22Rv1 (cell line): Measurements from ENCODE around the gene MGAT4B.

Source experiments
- H3K27ac ChIP-seq: fragments of 450-650 bp; 2 replicates; pipeline ENCODE4 v1.5.1; 2017
- ZFX ChIP-seq: fragments of 450-650 bp; IDR thresholded peaks from 2 replicates; pipeline ENCODE4 v1.6.1; 2017; ENCODE audit warnings: antibody characterized with exemption, borderline replicate concordance
- TF ChIP-seq, protein P1 (sequence below): fragments of 450-650 bp; IDR thresholded peaks from 2 replicates; pipeline ENCODE4 v1.5.1; 2017; ENCODE audit warnings: mild to moderate bottlenecking

Gene MGAT4B

DNA sequence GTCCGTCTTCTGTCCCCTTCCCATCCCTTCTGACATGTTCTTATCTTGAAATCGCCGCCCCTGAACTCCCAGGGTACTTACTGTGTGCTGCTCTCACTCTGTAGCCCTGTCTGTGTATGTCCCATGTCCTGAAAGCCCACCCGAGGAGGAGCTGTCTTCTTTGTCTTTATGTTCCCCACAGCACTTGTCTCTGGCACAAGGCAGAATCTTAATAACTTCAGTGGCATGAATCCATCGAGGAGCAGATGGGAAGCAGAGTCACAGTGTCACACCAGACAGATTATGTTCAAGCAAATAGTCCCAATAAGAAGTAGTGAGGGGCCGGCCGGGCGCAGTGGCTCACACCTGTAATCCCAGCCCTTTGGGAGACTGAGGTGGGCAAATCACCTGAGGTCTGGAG lies 42.6 kb downstream of the MGAT4B start:
- no peak overlapping the region for H3K27ac ChIP-seq
- TF ChIP-seq ZFX: no peak
- TF ChIP-seq, protein P1, sequence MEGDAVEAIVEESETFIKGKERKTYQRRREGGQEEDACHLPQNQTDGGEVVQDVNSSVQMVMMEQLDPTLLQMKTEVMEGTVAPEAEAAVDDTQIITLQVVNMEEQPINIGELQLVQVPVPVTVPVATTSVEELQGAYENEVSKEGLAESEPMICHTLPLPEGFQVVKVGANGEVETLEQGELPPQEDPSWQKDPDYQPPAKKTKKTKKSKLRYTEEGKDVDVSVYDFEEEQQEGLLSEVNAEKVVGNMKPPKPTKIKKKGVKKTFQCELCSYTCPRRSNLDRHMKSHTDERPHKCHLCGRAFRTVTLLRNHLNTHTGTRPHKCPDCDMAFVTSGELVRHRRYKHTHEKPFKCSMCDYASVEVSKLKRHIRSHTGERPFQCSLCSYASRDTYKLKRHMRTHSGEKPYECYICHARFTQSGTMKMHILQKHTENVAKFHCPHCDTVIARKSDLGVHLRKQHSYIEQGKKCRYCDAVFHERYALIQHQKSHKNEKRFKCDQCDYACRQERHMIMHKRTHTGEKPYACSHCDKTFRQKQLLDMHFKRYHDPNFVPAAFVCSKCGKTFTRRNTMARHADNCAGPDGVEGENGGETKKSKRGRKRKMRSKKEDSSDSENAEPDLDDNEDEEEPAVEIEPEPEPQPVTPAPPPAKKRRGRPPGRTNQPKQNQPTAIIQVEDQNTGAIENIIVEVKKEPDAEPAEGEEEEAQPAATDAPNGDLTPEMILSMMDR: no peak

DNA sequence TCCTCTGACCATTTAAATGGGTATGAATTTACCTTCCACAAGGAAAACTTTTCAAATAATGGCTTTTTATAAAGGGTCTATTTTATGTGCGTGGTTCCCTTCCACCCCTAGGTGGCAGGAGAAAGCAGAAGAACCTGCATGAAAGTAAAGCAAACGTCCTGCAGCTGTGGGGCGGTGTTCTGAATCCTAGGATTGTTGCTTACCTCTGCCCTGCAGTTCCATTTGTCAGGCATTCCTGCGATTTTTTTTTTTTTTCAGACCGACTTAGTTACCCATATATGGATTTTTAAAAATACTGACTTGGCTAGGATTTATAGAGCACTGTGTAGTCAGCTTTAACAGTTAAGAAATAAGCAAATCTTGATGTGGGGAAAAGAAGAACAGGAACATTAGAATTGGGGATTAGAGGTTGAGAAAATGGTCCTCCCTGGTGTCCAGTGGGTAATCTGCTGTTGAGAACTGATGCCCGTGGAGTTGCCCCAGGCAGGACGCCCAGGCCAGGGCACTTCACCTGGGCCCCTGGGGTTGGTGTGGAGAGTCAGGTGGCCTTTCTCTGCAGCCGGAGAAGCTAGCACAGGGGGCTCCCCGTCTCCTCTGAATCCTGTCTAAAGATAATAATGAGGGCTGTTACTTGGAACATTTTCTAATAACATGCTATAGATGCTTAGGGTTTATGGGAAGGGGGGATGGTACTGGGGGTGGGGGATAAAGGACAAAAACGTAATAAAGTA lies 43.3 kb downstream of the MGAT4B start:
- TF ChIP-seq, protein P1: peak; percentile 96
- no peak for TF ChIP-seq ZFX
- no peak overlapping the region for H3K27ac ChIP-seq

DNA sequence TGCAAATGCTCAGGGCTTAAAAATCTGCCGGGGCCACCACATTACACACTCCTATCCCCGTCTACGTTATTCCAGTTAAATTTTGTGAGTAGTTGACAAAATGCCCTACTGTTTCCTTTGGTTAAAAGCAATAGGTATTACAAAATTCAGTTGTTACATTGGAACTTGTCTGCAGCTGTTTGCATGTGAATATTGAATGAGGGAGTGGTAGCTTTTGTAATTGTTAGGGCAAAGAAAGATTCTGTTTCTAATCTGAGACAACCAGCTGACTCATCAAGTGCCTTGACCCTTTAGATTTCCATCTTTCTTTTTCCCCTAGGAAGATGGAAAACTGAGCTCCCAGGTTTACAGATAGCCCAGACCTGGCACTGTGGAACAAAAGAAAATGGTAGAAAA lies 43.9 kb downstream of the MGAT4B start:
- H3K27ac ChIP-seq: no peak overlapping the region
- TF ChIP-seq ZFX: no peak
- TF ChIP-seq, protein P1: no peak

DNA sequence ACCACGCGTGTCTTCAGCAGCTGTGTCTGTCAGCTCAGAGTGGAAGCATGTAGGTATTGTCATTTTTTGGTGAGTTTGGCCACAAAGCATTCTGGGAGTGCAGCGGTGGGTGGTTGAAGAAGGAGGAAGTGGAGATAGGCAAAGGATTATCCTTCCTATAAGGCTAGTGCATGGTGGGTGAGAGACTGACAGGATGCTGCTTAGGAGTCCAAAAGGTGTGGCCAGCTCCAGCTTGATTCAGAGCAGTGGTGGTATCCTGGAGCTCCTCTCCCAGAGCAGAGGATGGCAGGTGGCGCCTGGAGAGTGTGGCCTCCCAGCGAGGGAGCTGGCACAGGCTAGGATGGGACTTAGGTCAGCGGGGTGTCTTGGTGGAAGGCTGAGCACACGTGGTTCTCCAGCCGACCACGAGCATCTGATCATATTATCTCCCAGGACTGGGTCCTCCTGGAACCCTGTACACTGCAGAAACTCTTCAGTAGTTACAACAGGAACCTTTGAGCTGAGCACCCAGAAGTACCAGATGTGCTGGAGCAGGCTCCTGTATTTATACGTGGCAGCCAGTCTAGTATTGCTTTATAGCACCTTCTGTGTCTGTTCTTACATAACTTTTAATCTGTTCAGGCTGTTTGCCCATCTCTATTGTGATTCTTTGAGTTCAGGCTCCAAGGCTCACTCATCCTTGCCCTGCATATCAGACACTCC lies 44.4 kb downstream of the MGAT4B start:
- TF ChIP-seq, protein P1: no peak
- no peak for TF ChIP-seq ZFX
- no peak overlapping the region for H3K27ac ChIP-seq

DNA sequence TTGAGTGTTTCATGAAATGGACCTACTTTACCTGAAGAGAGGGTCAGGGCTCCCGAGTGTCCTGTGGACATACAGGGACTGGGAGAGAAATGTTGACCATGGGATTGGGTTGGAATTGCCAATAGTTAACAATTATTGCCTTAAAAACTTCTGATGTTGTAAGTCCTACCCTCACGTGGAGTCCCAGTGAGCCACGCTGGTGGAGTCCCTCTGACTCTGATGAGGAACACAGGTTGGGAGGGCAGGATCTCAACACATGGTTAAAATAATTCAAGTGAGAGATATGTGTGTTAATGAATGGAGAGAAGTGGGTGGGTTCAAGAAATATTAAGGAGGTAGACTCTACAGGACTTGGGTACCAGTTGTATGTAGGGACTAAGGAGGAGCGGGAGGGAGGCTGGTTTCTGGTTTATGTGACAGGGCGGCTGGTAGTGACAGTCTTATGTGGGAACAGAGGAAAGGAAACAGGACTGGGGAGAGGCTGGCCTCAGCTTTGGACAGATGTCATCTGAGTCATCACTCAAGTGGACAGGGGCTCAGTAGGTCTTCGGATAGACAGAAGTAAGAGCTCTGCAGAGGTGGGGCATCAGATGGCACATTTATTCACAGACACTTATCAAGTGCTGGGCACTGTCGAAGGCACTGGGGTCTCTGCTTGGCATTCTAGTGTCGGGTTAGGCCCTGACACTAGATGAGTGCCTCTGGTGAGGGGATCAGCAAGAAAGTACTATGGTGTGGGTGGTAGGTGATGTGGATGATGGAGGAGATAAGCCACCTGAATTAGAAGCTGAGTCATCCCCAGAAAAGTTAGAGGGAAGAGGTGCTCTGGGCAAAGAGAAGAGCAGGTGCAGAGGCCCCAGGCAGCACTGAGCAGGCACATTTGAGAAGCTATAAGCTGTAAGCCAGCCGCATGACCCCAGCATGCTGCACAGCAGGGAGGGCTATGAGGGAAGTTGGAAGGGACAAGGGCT lies 46.8 kb downstream of the MGAT4B start:
- no peak overlapping the region for H3K27ac ChIP-seq

DNA sequence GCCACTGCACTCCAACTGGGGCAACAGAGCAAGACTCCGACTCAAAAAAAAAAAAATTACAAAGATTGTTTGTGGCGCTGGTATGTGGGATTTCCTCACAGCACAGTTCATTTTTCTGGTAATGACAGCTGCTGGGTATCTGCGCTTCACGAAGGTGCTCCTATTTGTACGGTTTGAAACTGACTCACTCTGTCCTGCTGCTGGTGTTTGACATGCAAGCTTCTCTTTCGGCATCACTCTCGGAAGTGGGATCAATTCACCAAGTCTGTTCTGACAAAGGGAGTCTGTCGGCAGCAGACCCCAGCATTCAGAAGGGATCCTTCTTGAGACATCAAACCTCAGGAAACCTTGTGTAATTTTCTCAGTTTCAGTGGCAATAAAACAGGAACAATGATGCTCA lies 47.7 kb downstream of the MGAT4B start:
- TF ChIP-seq, protein P1: no peak
- TF ChIP-seq ZFX: no peak
- no peak overlapping the region for H3K27ac ChIP-seq

More for the DNA sequence above, 46.8 kb downstream of the MGAT4B start:
- no peak for TF ChIP-seq ZFX
- TF ChIP-seq, protein P1: no peak
